GM19397 (cell line): ENCODE data around the gene ZFPM1.

Experiments used
- ATAC-seq: cut with Tn5 transposase; IDR thresholded peaks from one replicate; pipeline ENCODE4 v1.9.1; 2021; ENCODE audit warnings: mild to moderate bottlenecking, moderate library complexity; ENCODE audit not compliant: unreplicated experiment

ZFPM1 gene

GRCh38 chr16:88524973-88525662 is 72.0 kb downstream of the ZFPM1 start:
- no peak for ATAC-seq

GRCh38 chr16:88525663-88525990 is 72.5 kb downstream of the ZFPM1 start:
- no peak for ATAC-seq

GRCh38 chr16:88526008-88526905 is 73.2 kb downstream of the ZFPM1 start:
- ATAC-seq: no peak

- ATAC-seq: no peak
Observed at GRCh38 chr16:88526906-88527185, 73.8 kb downstream of the ZFPM1 start.

GRCh38 chr16:88527186-88527936 is 74.3 kb downstream of the ZFPM1 start:
- no peak for ATAC-seq

- no peak for ATAC-seq
Observed at GRCh38 chr16:88527937-88528743, 75.1 kb downstream of the ZFPM1 start.

- ATAC-seq: no peak
Observed at GRCh38 chr16:88528902-88529318, 75.8 kb downstream of the ZFPM1 start.

- no peak for ATAC-seq
Observed at GRCh38 chr16:88529596-88529995, 76.5 kb downstream of the ZFPM1 start.

GRCh38 chr16:88530051-88530857 is 77.2 kb downstream of the ZFPM1 start:
- ATAC-seq: no peak

GRCh38 chr16:88530858-88531203 is 77.8 kb downstream of the ZFPM1 start:
- no peak for ATAC-seq

GRCh38 chr16:88531346-88531745 is 78.3 kb downstream of the ZFPM1 start:
- ATAC-seq: no peak

GRCh38 chr16:88531931-88532433 is 78.9 kb downstream of the ZFPM1 start:
- ATAC-seq: no peak

GRCh38 chr16:88532434-88533241 is 79.6 kb downstream of the ZFPM1 start:
- ATAC-seq: no peak

- ATAC-seq: peak; percentile 13
Observed at GRCh38 chr16:88533381-88533917, 80.4 kb downstream of the ZFPM1 start.

- ATAC-seq: peak; percentile 61
Observed at GRCh38 chr16:88533932-88534637, 81.0 kb downstream of the ZFPM1 start.

GRCh38 chr16:88534638-88535190 is 81.6 kb downstream of the ZFPM1 start:
- ATAC-seq: no peak

- ATAC-seq: no peak
Observed at GRCh38 chr16:88535191-88535856, 82.2 kb downstream of the ZFPM1 start.

GRCh38 chr16:88535857-88536222 is 82.8 kb downstream of the ZFPM1 start:
- ATAC-seq: no peak
